HEK293T (cell line): ENCODE data around the gene KIF5A.

Experiments used
- BHLHE40 ChIP-seq: fragments of 450-650 bp; IDR thresholded peaks from 2 replicates; pipeline ENCODE4 v1.6.1; 2016; ENCODE audit warnings: mild to moderate bottlenecking, moderate library complexity, borderline replicate concordance
- HDGF ChIP-seq: fragments of 450-650 bp; IDR thresholded peaks from 2 replicates; pipeline ENCODE4 v1.6.1; 2017; ENCODE audit warnings: antibody characterized with exemption, borderline replicate concordance
- SP1 ChIP-seq: fragments of 450-650 bp; IDR thresholded peaks from 2 replicates; pipeline ENCODE4 v1.6.1; 2017

- TF ChIP-seq HDGF: no peak
- no peak for TF ChIP-seq SP1
- TF ChIP-seq BHLHE40: no peak
Observed at GRCh38 chr12:57516617-57517153, 33.2 kb upstream of the KIF5A start.
